GM19455 (cell line): Measurements from ENCODE around the gene TEX47.

Experiments used
- ATAC-seq: cut with Tn5 transposase; IDR thresholded peaks from one replicate; pipeline ENCODE4 v1.9.1; 2021; ENCODE audit not compliant: unreplicated experiment

The TEX47 gene

DNA sequence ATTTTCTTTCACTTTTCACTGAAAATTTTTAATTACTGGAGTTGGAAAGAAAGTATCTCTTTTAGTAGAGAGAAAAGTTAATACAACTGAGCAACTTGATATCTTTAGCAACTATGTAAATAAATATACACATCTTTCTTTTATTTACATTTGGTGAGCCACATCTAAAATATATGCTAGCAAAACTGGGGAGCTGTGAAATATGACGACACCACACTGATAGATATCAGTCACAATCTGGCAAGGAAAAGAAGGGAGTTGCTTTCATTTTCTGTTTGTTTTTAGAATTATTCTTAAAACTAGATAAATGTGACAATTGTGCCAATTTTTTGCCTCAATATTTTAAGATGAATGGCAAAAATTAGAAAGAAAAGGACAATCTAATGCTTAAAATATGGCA lies 38.7 kb downstream of the TEX47 start:
- ATAC-seq: no peak

GRCh38 chr7:88746126-88746525 lies 49.4 kb downstream of the TEX47 start:
- no peak for ATAC-seq
